Mesothelial cell of epicardium (in vitro differentiated cells): Measurements from ENCODE around the gene ZNF280B. TPM values are rescaled to one million over a fixed set of nuclear protein-coding genes. Genes with fewer than 3 reads are reported as not detected.

ENCODE experiments used
- DNase-seq, 2 experiments: peaks; one replicate each; pipeline ENCODE4 v3.0.0; 2021; ENCODE audit warnings: low spot score in 2 of 2; ENCODE audit not compliant: unreplicated experiment in 2 of 2
- H3K27ac Mint-ChIP-seq: 2 replicates; pipeline ENCODE4 v1.8.0; 2021; ENCODE audit warnings: mixed read lengths
- H3K27me3 Mint-ChIP-seq: 2 replicates; pipeline ENCODE4 v1.8.0; 2021; ENCODE audit warnings: low read depth, mixed read lengths
- H3K36me3 Mint-ChIP-seq: 2 replicates; pipeline ENCODE4 v1.8.0; 2021; ENCODE audit warnings: mixed read lengths
- H3K4me1 Mint-ChIP-seq: 2 replicates; pipeline ENCODE4 v1.8.0; 2021; ENCODE audit warnings: mixed read lengths
- H3K4me3 Mint-ChIP-seq: 2 replicates; pipeline ENCODE4 v1.8.0; 2021; ENCODE audit warnings: mild to moderate bottlenecking, moderate library complexity, mixed read lengths
- H3K9me3 Mint-ChIP-seq: 2 replicates; pipeline ENCODE4 v1.8.0; 2021; ENCODE audit warnings: mixed read lengths
- total RNA-seq: library from RNA; stranded (reverse); gene quantifications from 3 replicates; pipeline ENCODE4 v1.2.1, GENCODE V29; 2021
- TF ChIP-seq, protein P1 (sequence below): fragments of 200-600 bp; sonication (generic); IDR thresholded peaks from one replicate; pipeline ENCODE4 v1.5.0; 2021; ENCODE audit warnings: antibody characterized with exemption; ENCODE audit not compliant: unreplicated experiment

Gene ZNF280B
- total RNA-seq, 1 donor from 2014 or later: 6.4 TPM

DNA sequence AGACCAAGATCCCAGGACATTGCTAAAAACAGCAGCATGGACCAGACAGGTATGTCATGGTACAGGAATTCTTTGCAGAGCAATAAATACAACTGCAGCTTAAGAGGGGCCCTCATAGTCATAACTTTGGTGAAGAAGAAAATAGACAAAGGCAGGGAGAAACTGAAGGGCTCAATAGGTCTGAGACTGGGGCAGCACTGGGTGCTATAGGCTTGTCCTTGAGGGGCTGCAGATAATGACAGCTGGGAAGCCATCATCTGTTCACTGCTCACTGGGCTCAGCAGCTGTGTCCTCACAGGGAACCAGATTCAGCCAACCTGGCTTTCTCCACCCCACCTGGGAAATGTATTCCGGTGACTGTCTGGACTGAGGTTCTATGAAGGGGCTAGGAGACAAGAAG, 68.4 kb downstream of the ZNF280B start:
- TF ChIP-seq, protein P1, sequence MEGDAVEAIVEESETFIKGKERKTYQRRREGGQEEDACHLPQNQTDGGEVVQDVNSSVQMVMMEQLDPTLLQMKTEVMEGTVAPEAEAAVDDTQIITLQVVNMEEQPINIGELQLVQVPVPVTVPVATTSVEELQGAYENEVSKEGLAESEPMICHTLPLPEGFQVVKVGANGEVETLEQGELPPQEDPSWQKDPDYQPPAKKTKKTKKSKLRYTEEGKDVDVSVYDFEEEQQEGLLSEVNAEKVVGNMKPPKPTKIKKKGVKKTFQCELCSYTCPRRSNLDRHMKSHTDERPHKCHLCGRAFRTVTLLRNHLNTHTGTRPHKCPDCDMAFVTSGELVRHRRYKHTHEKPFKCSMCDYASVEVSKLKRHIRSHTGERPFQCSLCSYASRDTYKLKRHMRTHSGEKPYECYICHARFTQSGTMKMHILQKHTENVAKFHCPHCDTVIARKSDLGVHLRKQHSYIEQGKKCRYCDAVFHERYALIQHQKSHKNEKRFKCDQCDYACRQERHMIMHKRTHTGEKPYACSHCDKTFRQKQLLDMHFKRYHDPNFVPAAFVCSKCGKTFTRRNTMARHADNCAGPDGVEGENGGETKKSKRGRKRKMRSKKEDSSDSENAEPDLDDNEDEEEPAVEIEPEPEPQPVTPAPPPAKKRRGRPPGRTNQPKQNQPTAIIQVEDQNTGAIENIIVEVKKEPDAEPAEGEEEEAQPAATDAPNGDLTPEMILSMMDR: no peak
- DNase-seq: no peak
- no peaks in the 10 kb centered on the region for H3K36me3 Mint-ChIP-seq
- H3K27me3 Mint-ChIP-seq: peaks cover 52% of the 10 kb centered on the region
- H3K27ac Mint-ChIP-seq: no peak overlapping the region
- peaks cover 26% of the 10 kb centered on the region for H3K9me3 Mint-ChIP-seq
- no peak overlapping the region for H3K4me3 Mint-ChIP-seq
- H3K4me1 Mint-ChIP-seq: no peaks in the 10 kb centered on the region

Other genes starting within 250 kb of the ZNF280B start
- 0.16 TPM in 1 of 3 replicates, not detected in the others for gene ZNF280A, start 11.5 kb upstream of the ZNF280B start, total RNA-seq
- gene PRAME, start 50.5 kb upstream of the ZNF280B start, total RNA-seq: not detected in 3 replicates
- 0.31 TPM in 1 of 3 replicates, not detected in the others for gene GGTLC2, start 135.9 kb upstream of the ZNF280B start, total RNA-seq